HCT116 (cell line): ENCODE data around the gene RASGRF1. TPM values are rescaled to one million over a fixed set of nuclear protein-coding genes. Genes with fewer than 3 reads are reported as not detected.

Experiments used
- ATAC-seq: fragments of 200-7000 bp; cut with Tn5 transposase; 2 replicates; pipeline ENCODE4 v1.9.1; 2020; ENCODE audit warnings: mild to moderate bottlenecking, moderate library complexity
- BruUV-seq: library from RNA; stranded (reverse); fragments of 400-500 nt; replicated peaks from 2 replicates; lab custom pipeline; 2021; lab: Mats Ljungman, UMichigan
- CTCF ChIA-PET: fragments of 300-600 bp; sonication (Branson Sonifier 250); formaldehyde crosslinking; loops from one replicate; lab custom pipeline; 2021; ENCODE audit warnings: antibody characterized with exemption; lab: Charles Lee
- POLR2A ChIA-PET: fragments of 300-600, 350-600 bp; sonication (Branson Sonifier 250); formaldehyde crosslinking; loops from one replicate; lab custom pipeline; 2021; ENCODE audit warnings: antibody characterized with exemption; lab: Charles Lee
- RAD21 ChIA-PET, 2 experiments: fragments of 300-600 bp; sonication (Branson Sonifier 250); formaldehyde crosslinking; loops; one replicate each; lab custom pipeline; 2023; ENCODE audit warnings: low total read pairs in 2 of 2; ENCODE audit not compliant: uncharacterized antibody in 2 of 2, unreplicated experiment in 2 of 2, low non-redundant PET in 1 of 2; lab: Charles Lee
- DNase-seq: peaks from one replicate; pipeline ENCODE4 v3.0.0-alpha.2; 2010; ENCODE audit warnings: low read depth, low spot score
- H2AFZ ChIP-seq: fragments of 200-600 bp; shearing (Covaris generic), sonication (generic); 2 replicates; pipeline ENCODE4 v1.6.1; 2017; ENCODE audit warnings: low read depth, mixed run types, mixed read lengths, antibody characterized with exemption, low read length; ENCODE audit not compliant: poor library complexity, severe bottlenecking
- H3K27ac ChIP-seq: 2 replicates; pipeline ENCODE4 v1.5.1; 2012; ENCODE audit warnings: low read depth, low read length
- H3K27me3 ChIP-seq: fragments of 200-600 bp; sonication (generic); 2 replicates; pipeline ENCODE4 v1.6.1; 2016; ENCODE audit warnings: mixed run types, low read length, mixed read lengths; ENCODE audit not compliant: insufficient read depth
- H3K36me3 ChIP-seq, 2 experiments: fragments of 200-500 bp in 1 of 2; fragments of 200-600 bp in 1 of 2; sonication (Bioruptor generic) in 1 of 2; sonication (generic) in 1 of 2; 2 replicates each; pipeline versions ENCODE4 v1.5.1 to v1.6.1; 2014 to 2016; ENCODE audit warnings: low read length in 2 of 2, inconsistent platforms in 1 of 2, mixed read lengths in 1 of 2, mixed run types in 1 of 2; ENCODE audit not compliant: insufficient read depth in 2 of 2, control insufficient read depth in 1 of 2
- H3K4me1 ChIP-seq, 2 experiments: fragments of 200-600 bp in 1 of 2; sonication (generic) in 1 of 2; 2 replicates each; pipeline versions ENCODE4 v1.5.1 to v1.6.1; 2012 to 2017; ENCODE audit warnings: low read length in 2 of 2, inconsistent platforms in 1 of 2, mild to moderate bottlenecking in 1 of 2, mixed read lengths in 1 of 2, mixed run types in 1 of 2, moderate library complexity in 1 of 2; ENCODE audit not compliant: insufficient read depth in 2 of 2, control insufficient read depth in 1 of 2
- H3K4me2 ChIP-seq: fragments of 200-600 bp; sonication (generic); 2 replicates; pipeline ENCODE4 v1.6.1; 2017; ENCODE audit warnings: mixed run types, low read length, mixed read lengths
- H3K4me3 ChIP-seq, 2 experiments: fragments of 200-600 bp in 1 of 2; sonication (generic) in 1 of 2; replicated peaks in 1 of 2; 2 replicates each; pipeline ENCODE4 v1.5.1; 2011 to 2016; ENCODE audit warnings: low read length in 2 of 2, control low read depth in 1 of 2, low read depth in 1 of 2, mild to moderate bottlenecking in 1 of 2, mixed read lengths in 1 of 2, mixed run types in 1 of 2
- H3K79me2 ChIP-seq: fragments of 200-600 bp; sonication (generic); 2 replicates; pipeline ENCODE4 v1.6.1; 2017; ENCODE audit warnings: mild to moderate bottlenecking, mixed run types, low read length, moderate library complexity, mixed read lengths; ENCODE audit not compliant: insufficient read depth
- H3K9ac ChIP-seq: fragments of 200-600 bp; sonication (generic); 2 replicates; pipeline ENCODE4 v1.6.1; 2016; ENCODE audit warnings: low read length, mixed read lengths
- H3K9me2 ChIP-seq: fragments of 200-600 bp; sonication (generic), shearing (Covaris generic); 2 replicates; pipeline ENCODE4 v1.6.1; 2017; ENCODE audit warnings: mixed run types, mild to moderate bottlenecking, moderate library complexity; ENCODE audit not compliant: insufficient read depth
- H3K9me3 ChIP-seq, 2 experiments: fragments of 200-500 bp in 1 of 2; fragments of 200-600 bp in 1 of 2; sonication (Bioruptor generic) in 1 of 2; sonication (generic) in 1 of 2; 2 replicates each; pipeline ENCODE4 v1.6.1; 2014 to 2017; ENCODE audit warnings: low read length in 2 of 2, mixed read lengths in 2 of 2, inconsistent platforms in 1 of 2, low read depth in 1 of 2, mild to moderate bottlenecking in 1 of 2, mixed run types in 1 of 2, moderate library complexity in 1 of 2; ENCODE audit not compliant: control insufficient read depth in 1 of 2, insufficient read depth in 1 of 2
- H4K20me1 ChIP-seq: fragments of 200-600 bp; sonication (generic), shearing (Covaris generic); 2 replicates; pipeline ENCODE4 v1.6.1; 2017; ENCODE audit warnings: mixed run types, mild to moderate bottlenecking, moderate library complexity; ENCODE audit not compliant: insufficient read depth
- CEBPB ChIP-seq: IDR thresholded peaks from 2 replicates; pipeline ENCODE4 v1.6.1; 2012; ENCODE audit warnings: low read depth
- EZH2 ChIP-seq: fragments of 200-600 bp; sonication (generic); IDR thresholded peaks from 2 replicates; pipeline ENCODE4 v1.6.1; 2017; ENCODE audit warnings: antibody characterized with exemption, mixed run types
- JUND ChIP-seq: IDR thresholded peaks from 2 replicates; pipeline ENCODE4 v1.6.1; 2012
- POLR2A ChIP-seq: IDR thresholded peaks from 2 replicates; pipeline ENCODE4 v1.7.0; 2011; ENCODE audit warnings: borderline replicate concordance; ENCODE audit not compliant: insufficient read depth, insufficient read length; ENCODE audit errors: extremely low read depth
- POLR2AphosphoS5 ChIP-seq: IDR thresholded peaks from 2 replicates; pipeline ENCODE4 v1.6.1; 2011; ENCODE audit warnings: mild to moderate bottlenecking, low read depth, low read length, moderate library complexity
- RAD21 ChIP-seq: IDR thresholded peaks from 2 replicates; pipeline ENCODE4 v1.6.1; 2012; ENCODE audit warnings: low read depth, mild to moderate bottlenecking
- REST ChIP-seq: IDR thresholded peaks from 2 replicates; pipeline ENCODE4 v1.6.1; 2012; ENCODE audit warnings: low read depth
- SIN3A ChIP-seq: IDR thresholded peaks from 2 replicates; pipeline ENCODE4 v1.6.1; 2012; ENCODE audit warnings: low read depth
- SRF ChIP-seq: IDR thresholded peaks from 2 replicates; pipeline ENCODE4 v1.6.1; 2012; ENCODE audit warnings: low read depth
- TCF7L2 ChIP-seq: IDR thresholded peaks from 2 replicates; pipeline ENCODE4 v1.7.0; 2011; ENCODE audit warnings: borderline replicate concordance, inconsistent platforms; ENCODE audit not compliant: insufficient read depth, insufficient read length; ENCODE audit errors: extremely low read depth
- ZFX ChIP-seq: fragments of 450-650 bp; IDR thresholded peaks from 2 replicates; pipeline ENCODE4 v1.6.1; 2017
- ZNF274 ChIP-seq: fragments of 200-500 bp; sonication (Bioruptor generic); IDR thresholded peaks from 2 replicates; pipeline ENCODE4 v1.6.1; 2014; ENCODE audit warnings: mild to moderate bottlenecking, low read depth, low read length, inconsistent platforms
- intact Hi-C: fragments of 100-400 bp; cut with micrococcal nuclease; formaldehyde crosslinking; loops from 2 replicates; pipeline ENCODE4 v1.10.0; 2022
- total RNA-seq: library from RNA; stranded (reverse); gene quantifications from one replicate; pipeline ENCODE4 v1.2.1, GENCODE V29; 2021; ENCODE audit not compliant: unreplicated experiment
- TF ChIP-seq, protein P1 (sequence below): IDR thresholded peaks from 2 replicates; pipeline ENCODE4 v1.6.1; 2011; ENCODE audit warnings: mild to moderate bottlenecking, low read length, moderate library complexity; ENCODE audit not compliant: insufficient replicate concordance; ENCODE audit errors: extremely low read depth

The RASGRF1 gene
- total RNA-seq, 1 experiment from 2014 or later = 2.4 TPM

- Histone ChIP-seq H3K9me2 (no peaks in the 10 kb centered on the region), H3K4me1 (peaks cover under 1 to 9% of the 10 kb centered on the region in 2 experiments; a peak in 2 of 4 replicates), H3K9me3 (no peaks in the 10 kb centered on the region), H3K79me2 (no peaks in the 10 kb centered on the region), H3K27me3 (no peaks in the 10 kb centered on the region), H2AFZ (no peak overlapping the region), H3K27ac (no peak overlapping the region), H3K4me2 (no peak overlapping the region), H4K20me1 (no peaks in the 10 kb centered on the region), H3K36me3 (no peaks in the 10 kb centered on the region), H3K4me3 (no peak overlapping the region), H3K9ac (no peak overlapping the region)
- ChIA-PET POLR2A (no interaction called here), CTCF (no interaction called here), RAD21 (no interaction called here)
- DNase-seq (no peak), ATAC-seq (no peak)
- intact Hi-C loops = no loop called here
- no TSS peak for BruUV-seq
- no peak for TF ChIP-seq SIN3A
- TF ChIP-seq SRF = no peak
- no peak for TF ChIP-seq TCF7L2
- TF ChIP-seq ZNF274 = no peak
- TF ChIP-seq POLR2A = no peak
- TF ChIP-seq, protein P1, sequence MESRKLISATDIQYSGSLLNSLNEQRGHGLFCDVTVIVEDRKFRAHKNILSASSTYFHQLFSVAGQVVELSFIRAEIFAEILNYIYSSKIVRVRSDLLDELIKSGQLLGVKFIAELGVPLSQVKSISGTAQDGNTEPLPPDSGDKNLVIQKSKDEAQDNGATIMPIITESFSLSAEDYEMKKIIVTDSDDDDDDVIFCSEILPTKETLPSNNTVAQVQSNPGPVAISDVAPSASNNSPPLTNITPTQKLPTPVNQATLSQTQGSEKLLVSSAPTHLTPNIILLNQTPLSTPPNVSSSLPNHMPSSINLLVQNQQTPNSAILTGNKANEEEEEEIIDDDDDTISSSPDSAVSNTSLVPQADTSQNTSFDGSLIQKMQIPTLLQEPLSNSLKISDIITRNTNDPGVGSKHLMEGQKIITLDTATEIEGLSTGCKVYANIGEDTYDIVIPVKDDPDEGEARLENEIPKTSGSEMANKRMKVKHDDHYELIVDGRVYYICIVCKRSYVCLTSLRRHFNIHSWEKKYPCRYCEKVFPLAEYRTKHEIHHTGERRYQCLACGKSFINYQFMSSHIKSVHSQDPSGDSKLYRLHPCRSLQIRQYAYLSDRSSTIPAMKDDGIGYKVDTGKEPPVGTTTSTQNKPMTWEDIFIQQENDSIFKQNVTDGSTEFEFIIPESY = no peak
- no peak for TF ChIP-seq ZFX
- TF ChIP-seq POLR2AphosphoS5 = no peak
- TF ChIP-seq RAD21 = no peak
- no peak for TF ChIP-seq JUND
- no peak for TF ChIP-seq EZH2
- TF ChIP-seq CEBPB = no peak
- TF ChIP-seq REST = no peak
Measured at GRCh38 chr15:78956937-78957336, 133.6 kb downstream of the RASGRF1 start.
